ENCODE data around the gene MGAT5.

Gene MGAT5

DNA sequence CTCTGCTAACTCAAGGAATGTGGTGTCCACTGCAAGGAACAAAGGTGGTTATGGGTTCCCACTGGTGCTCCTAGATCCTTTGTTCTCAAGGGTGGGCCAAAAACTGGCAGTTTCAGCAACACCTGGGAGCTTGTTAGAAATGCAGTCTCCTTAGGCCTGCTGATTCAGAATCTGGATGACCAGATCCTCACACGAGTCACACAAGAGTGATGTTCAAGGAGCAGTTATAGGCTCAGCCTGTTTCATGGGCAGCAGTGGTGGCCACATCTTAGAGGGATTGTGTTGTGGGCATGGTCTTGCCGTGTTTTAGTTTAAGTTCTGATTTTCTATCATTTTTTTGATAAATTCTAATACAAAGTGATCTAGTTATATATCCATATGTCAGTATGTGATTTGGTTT lies 28.7 kb upstream of the MGAT5 start:
- TF ChIP-seq, protein P1, sequence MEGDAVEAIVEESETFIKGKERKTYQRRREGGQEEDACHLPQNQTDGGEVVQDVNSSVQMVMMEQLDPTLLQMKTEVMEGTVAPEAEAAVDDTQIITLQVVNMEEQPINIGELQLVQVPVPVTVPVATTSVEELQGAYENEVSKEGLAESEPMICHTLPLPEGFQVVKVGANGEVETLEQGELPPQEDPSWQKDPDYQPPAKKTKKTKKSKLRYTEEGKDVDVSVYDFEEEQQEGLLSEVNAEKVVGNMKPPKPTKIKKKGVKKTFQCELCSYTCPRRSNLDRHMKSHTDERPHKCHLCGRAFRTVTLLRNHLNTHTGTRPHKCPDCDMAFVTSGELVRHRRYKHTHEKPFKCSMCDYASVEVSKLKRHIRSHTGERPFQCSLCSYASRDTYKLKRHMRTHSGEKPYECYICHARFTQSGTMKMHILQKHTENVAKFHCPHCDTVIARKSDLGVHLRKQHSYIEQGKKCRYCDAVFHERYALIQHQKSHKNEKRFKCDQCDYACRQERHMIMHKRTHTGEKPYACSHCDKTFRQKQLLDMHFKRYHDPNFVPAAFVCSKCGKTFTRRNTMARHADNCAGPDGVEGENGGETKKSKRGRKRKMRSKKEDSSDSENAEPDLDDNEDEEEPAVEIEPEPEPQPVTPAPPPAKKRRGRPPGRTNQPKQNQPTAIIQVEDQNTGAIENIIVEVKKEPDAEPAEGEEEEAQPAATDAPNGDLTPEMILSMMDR (IDR thresholded peaks at IDR 0.05; ENCODE audit: low read depth, low read length): no peak
- no peak overlapping the region for H3K4me3 ChIP-seq (ENCODE audit: low read depth, low read length)

DNA sequence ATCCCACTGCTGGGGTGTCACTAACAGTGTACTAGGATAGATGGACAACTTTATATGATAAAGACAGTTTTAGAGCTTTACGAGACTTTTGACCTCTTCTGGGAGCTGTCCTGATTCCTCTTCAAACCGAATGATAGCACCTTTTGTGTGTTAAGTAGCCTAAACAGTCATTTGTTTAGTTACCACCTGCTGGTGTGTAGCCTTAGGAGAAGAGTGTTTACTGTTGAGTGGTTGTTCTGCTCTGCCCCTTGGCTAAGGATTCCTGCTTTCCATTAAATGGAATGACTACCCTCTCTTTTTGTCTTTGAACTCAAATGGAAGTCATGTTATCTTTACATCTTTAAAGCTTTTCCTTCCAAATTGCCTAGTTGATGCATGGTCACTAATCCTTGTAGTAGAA lies 28.0 kb upstream of the MGAT5 start:
- TF ChIP-seq, protein P1 (IDR thresholded peaks at IDR 0.05; ENCODE audit: low read depth, low read length): no peak
- no peak overlapping the region for H3K4me3 ChIP-seq (ENCODE audit: low read depth, low read length)

DNA sequence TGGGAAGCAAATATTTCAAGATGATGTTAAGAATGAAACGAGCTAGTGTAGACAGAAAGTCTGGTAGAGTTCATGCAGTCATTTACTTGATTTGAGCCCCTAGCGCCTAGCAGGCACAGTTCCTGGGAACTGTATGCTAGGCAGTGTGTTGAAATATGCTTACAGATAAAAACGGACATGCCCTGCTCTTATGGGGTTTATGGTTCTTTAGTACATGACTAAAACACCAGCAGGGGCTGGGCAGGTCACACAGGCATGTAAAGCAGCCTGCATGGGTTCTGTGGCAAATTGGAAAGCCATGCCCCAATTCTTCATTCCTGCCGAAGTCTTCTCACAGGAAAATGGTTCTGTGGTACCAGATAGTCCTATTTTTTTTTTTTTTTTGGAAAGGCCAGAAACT lies 27.3 kb upstream of the MGAT5 start:
- no peak overlapping the region for H3K4me3 ChIP-seq (ENCODE audit: low read depth, low read length)
- TF ChIP-seq, protein P1 (IDR thresholded peaks at IDR 0.05; ENCODE audit: low read depth, low read length): no peak

DNA sequence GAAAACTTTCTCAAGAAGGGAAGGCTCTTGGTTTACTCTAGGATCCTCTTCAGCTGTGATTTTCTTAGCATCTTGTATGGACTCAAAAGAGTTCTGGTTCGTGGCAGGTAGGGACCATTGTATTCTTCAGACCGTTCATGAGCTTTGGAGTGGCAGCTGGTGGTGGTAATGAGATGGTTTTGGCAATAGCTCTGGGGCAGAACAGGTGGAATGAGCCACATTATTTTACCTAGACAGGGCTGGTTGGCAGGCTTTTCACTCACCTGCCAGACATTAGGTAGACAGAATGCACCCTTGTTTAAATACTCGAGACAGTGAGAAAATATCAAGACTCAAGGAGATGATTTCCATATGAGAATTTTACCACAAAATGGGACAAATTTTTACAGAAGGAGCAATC lies 26.2 kb upstream of the MGAT5 start:
- TF ChIP-seq, protein P1 (IDR thresholded peaks at IDR 0.05; ENCODE audit: low read depth, low read length): no peak
- no peak overlapping the region for H3K4me3 ChIP-seq (ENCODE audit: low read depth, low read length)

DNA sequence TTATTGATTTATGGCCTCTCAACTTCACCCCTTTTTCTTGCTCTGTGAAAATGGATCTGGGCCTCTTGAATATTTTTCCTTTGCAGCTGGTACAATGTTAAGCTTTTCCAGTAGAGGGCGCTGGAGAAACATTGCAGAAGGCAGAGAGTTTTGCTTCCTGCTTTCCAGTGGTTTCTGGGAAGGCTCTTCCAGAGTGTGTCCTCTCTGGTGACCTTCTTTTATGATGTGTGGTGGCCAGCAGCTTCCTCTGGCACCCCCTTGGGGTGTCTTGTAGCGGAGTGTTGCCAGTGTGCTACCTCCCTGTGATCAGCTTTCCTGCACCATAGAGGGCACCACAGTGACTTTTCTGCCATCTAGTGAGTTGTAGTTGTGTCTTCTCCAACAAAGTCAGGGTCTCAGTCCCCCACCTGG lies 25.4 kb upstream of the MGAT5 start:
- no peak overlapping the region for H3K4me3 ChIP-seq (ENCODE audit: low read depth, low read length)
- TF ChIP-seq, protein P1 (IDR thresholded peaks at IDR 0.05; ENCODE audit: low read depth, low read length): 0 out of 2 replicates have a peak, but pooled peaks have one; percentile 19

DNA sequence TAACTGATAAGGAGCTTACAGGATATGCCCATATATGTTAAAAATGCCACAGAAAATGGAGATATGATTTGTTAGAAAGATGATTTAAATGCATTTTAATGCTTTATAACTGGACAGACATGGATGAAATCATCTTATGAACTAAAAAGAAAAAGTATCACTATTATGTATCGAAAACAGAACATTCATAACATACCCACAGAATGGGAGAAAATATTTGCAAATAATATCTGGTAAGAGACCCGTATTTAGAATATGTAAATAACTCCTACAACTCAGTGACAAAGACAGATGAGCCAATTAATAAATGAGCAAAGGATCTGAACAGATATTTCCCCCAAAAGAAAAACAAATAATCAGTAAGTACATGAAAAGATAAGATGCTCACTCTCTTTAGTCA lies 24.3 kb upstream of the MGAT5 start:
- TF ChIP-seq, protein P1 (IDR thresholded peaks at IDR 0.05; ENCODE audit: low read depth, low read length): no peak

DNA sequence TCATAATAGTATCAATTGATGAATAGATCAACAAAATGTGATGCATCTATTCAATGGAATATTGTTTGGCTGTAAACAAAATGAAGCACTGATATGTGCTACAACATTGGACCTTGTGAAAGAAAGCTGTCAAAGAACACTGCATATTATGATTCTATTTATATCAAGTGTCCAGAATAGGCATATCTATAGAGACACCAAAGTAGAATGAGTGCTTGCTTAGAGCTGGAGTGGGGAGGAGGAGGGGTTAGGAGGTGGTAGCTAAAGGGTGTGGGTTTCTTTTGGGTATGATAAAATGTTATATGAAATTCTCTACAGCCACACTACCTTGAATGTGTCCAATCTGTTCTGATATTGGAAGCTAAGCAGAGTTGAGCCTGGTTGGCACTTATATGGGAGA lies 23.0 kb upstream of the MGAT5 start:
- TF ChIP-seq, protein P1 (IDR thresholded peaks at IDR 0.05; ENCODE audit: low read depth, low read length): no peak

More for the DNA sequence above, 24.3 kb upstream of the MGAT5 start:
- no peak overlapping the region for H3K4me3 ChIP-seq (ENCODE audit: low read depth, low read length)

More for the DNA sequence above, 23.0 kb upstream of the MGAT5 start:
- H3K4me3 ChIP-seq (ENCODE audit: low read depth, low read length): no peak overlapping the region
